Suprapubic skin (tissue), 4 donors: Measurements from ENCODE around the gene FAM186B.

Experiments used
- CTCF ChIP-seq, 2 donors: fragments of 200-600 bp in 1 of 2; fragments of 450-650 bp in 1 of 2; sonication (generic) in 1 of 2; IDR thresholded peaks; one replicate each; pipeline ENCODE4 v1.5.1; 2016 to 2019; ENCODE audit warnings: antibody characterized with exemption in 2 of 2, mild to moderate bottlenecking in 1 of 2, moderate library complexity in 1 of 2
- POLR2A ChIP-seq, 2 donors: fragments of 450-650 bp; IDR thresholded peaks; one replicate each; pipeline ENCODE4 v1.6.1; 2017; ENCODE audit warnings: antibody characterized with exemption in 2 of 2, mild to moderate bottlenecking in 2 of 2, moderate library complexity in 2 of 2
- POLR2AphosphoS5 ChIP-seq, 3 donors: sonication (generic); formaldehyde crosslinking; IDR thresholded peaks; one replicate each; pipeline ENCODE4 v1.6.1; 2017; ENCODE audit warnings: antibody characterized with exemption in 3 of 3

- TF ChIP-seq POLR2AphosphoS5 (IDR thresholded peaks at IDR 0.05) (no peak), CTCF (IDR thresholded peaks at IDR 0.05) (no peak), POLR2A (IDR thresholded peaks at IDR 0.05) (no peak)
Observed at GRCh38 chr12:49538510-49539403, 66.7 kb downstream of the FAM186B start, which contains the start of gene KCNH3.
